ENCODE data around the gene EXOSC7. TPM values are rescaled to one million over a fixed set of nuclear protein-coding genes. Genes with fewer than 3 reads are reported as not detected.
A peak's percentile ranks its signal among the peaks of the same experiment; 100 is the strongest.

EXOSC7 gene
- total and polyA plus RNA-seq, 10 of the 15 experiments (the other 5 are each of a cell fraction or from before 2014, with no cell fraction given), result 58.0 to 193 (median 82.9) TPM

GRCh38 chr3:44969154-44969827 is 6.8 kb upstream of the EXOSC7 start:
- intact Hi-C loops (cut with micrococcal nuclease; ENCODE audit: unreplicated experiment) (no loop called here), in situ Hi-C loops (cut with MboI) (no loop called here)
- POLR2A ChIA-PET, result interaction anchor here (0.6 to 1.7 kb wide), 2 partner anchors 13 to 35 kb away, joined by 4 to 6 read pairs; no protein-coding TSS in a partner anchor
- Histone ChIP-seq H3K4me2 (ENCODE audit: control insufficient read depth, insufficient read depth) (peak overlapping the region; percentile 5; the same call in 1 of the 2 replicates), H4K20me1 (ENCODE audit: control insufficient read depth, insufficient read depth) (no peaks in the 10 kb centered on the region), H3K9me3 (replicated peaks; ENCODE audit: control insufficient read depth, insufficient read depth, low read length) (no peaks in the 10 kb centered on the region), H3K36me3 (ENCODE audit: control insufficient read depth in 2 of 2, insufficient read depth in 2 of 2, low read length in 1 of 2) (no peaks in the 10 kb centered on the region), H3K79me2 (ENCODE audit: control insufficient read depth, insufficient read depth, low read length) (peaks cover 14% of the 10 kb centered on the region), H3K4me3 (no peak overlapping the region), H3K4me1 (ENCODE audit: control insufficient read depth, insufficient read depth, low read length) (peaks cover 18% of the 10 kb centered on the region), H3K27ac (ENCODE audit: control insufficient read depth, insufficient read depth) (no peak overlapping the region), H2AFZ (ENCODE audit: control insufficient read depth, low read depth, low read length) (no peak overlapping the region), H3K9ac (ENCODE audit: control insufficient read depth, insufficient read depth, low read length) (no peak overlapping the region), H3K27me3 (replicated peaks in 1 of 2; ENCODE audit: control insufficient read depth in 2 of 2, insufficient read depth in 2 of 2, low read length in 1 of 2) (no peaks in the 10 kb centered on the region)
- no peak for DNase-seq (ENCODE audit: low read depth, low spot score)
- no TSS peak for BruUV-seq (replicated peaks)
- RAD21 ChIA-PET (ENCODE audit: unreplicated experiment), result interaction anchor here (1.4 kb wide), 1 partner anchor 11 kb away, joined by 3 read pairs; no protein-coding TSS in a partner anchor
- CTCF ChIA-PET, result no interaction called here
- no peak for FAIRE-seq
- SMC1A ChIA-PET (ENCODE audit: uncharacterized antibody, unreplicated experiment), result interaction anchor here (1.1 kb wide), 1 partner anchor 13 kb away, joined by 4 read pairs; no protein-coding TSS in a partner anchor
- ATAC-seq, result peak; percentile 63
- 60% methylated on average over 5 of the region's 5 CpGs for WGBS (ENCODE audit: insufficient coverage, insufficient replicate concordance, low lambda C conversion rate, missing lambda C conversion rate)
- TF ChIP-seq ESRRA (IDR thresholded peaks at IDR 0.05; ENCODE audit: low read length) (no peak), IKZF2 (IDR thresholded peaks at IDR 0.05) (peak in 1 of 2 experiments; percentile 13; a peak in 1 of 4 replicates), CBX5 (IDR thresholded peaks at IDR 0.05; ENCODE audit: low read depth) (no peak), CEBPB (IDR thresholded peaks at IDR 0.05; ENCODE audit: borderline replicate concordance in 1 of 2, low read depth in 2 of 2, low read length in 2 of 2) (no peak), ZSCAN29 (IDR thresholded peaks at IDR 0.05) (no peak), FOS (IDR thresholded peaks at IDR 0.05; ENCODE audit: borderline replicate concordance, extremely low read depth, insufficient read length) (no peak), ZNF384 (IDR thresholded peaks at IDR 0.05; ENCODE audit: borderline replicate concordance, low read depth, low read length) (no peak), YY1 (IDR thresholded peaks at IDR 0.05; ENCODE audit: low read depth, low read length) (no peak), POLR2AphosphoS2 (IDR thresholded peaks at IDR 0.05; ENCODE audit: low read depth, low read length) (no peak), USF1 (IDR thresholded peaks at IDR 0.05; ENCODE audit: borderline replicate concordance, extremely low read length, insufficient read depth, low read depth, low read length) (no peak), SMAD5 (IDR thresholded peaks at IDR 0.05; ENCODE audit: low read depth) (no peak), SUPT20H (IDR thresholded peaks at IDR 0.05; ENCODE audit: borderline replicate concordance, control insufficient read depth, low read depth, low read length) (no peak), ASH2L (IDR thresholded peaks at IDR 0.05; ENCODE audit: borderline replicate concordance, low read depth) (no peak), FOXK2 (IDR thresholded peaks at IDR 0.05) (no peak), BACH1 (IDR thresholded peaks at IDR 0.05; ENCODE audit: borderline replicate concordance) (no peak), PRDM15 (CRISPR knock-in tag; IDR thresholded peaks at IDR 0.05) (no peak), RAD51 (IDR thresholded peaks at IDR 0.05) (no peak), ETV6 (conservative IDR thresholded peaks at IDR 0.05 in 1 of 2, IDR thresholded peaks at IDR 0.05 in 1 of 2; ENCODE audit: borderline replicate concordance in 1 of 2, low read depth in 1 of 2) (peak in 1 of 2 experiments; percentile 66; a peak in 1 of 4 replicates), SP1 (IDR thresholded peaks at IDR 0.05; ENCODE audit: low read depth, low read length) (no peak), SPI1 (IDR thresholded peaks at IDR 0.05; ENCODE audit: borderline replicate concordance, insufficient read depth, low read depth, low read length) (peak; percentile 62; the same call in 1 of the 2 replicates)

Measured in GM12878 (cell line).